IMR-90 (cell line): ENCODE measurements around the gene NDST1.

Experiments used
- CTCF ChIP-seq: conservative IDR thresholded peaks from 2 replicates; pipeline ENCODE4 v1.5.1; 2012; ENCODE audit warnings: mild to moderate bottlenecking, low read depth, low read length, improper control_type of control experiment
- FOS ChIP-seq: fragments of 150-350 bp; IDR thresholded peaks from 2 replicates; pipeline ENCODE4 v1.6.1; 2016; ENCODE audit warnings: low read depth, low read length
- MAFK ChIP-seq: IDR thresholded peaks from 2 replicates; pipeline ENCODE4 v1.6.1; 2012; ENCODE audit warnings: low read depth, low read length, improper control_type of control experiment
- POLR2A ChIP-seq: IDR thresholded peaks from 2 replicates; pipeline ENCODE4 v1.6.1; 2012; ENCODE audit warnings: mild to moderate bottlenecking, low read depth, low read length
- RAD21 ChIP-seq: IDR thresholded peaks from 2 replicates; pipeline ENCODE4 v1.6.1; 2012; ENCODE audit warnings: low read length, improper control_type of control experiment

- TF ChIP-seq CTCF (no peak), MAFK (no peak), POLR2A (no peak), FOS (no peak), RAD21 (no peak)
These were observed 13.0 kb downstream of the NDST1 start for GRCh38 chr5:150520747-150521521.
